Prostate gland (tissue), 2 donors: ENCODE results near the gene CHCHD10.

Experiments
- CTCF ChIP-seq, 4 experiments: fragments of 200-600 bp in 2 of 4; fragments of 450-650 bp in 2 of 4; sonication (generic) in 2 of 4; IDR thresholded peaks; 1 replicate in 3 of 4; 2 replicates in 1 of 4; pipeline ENCODE4 v1.5.1; 2016 to 2019; ENCODE audit warnings: antibody characterized with exemption in 4 of 4, mild to moderate bottlenecking in 2 of 4, moderate library complexity in 2 of 4
- POLR2A ChIP-seq: fragments of 450-650 bp; IDR thresholded peaks from one replicate; pipeline ENCODE4 v1.6.1; 2016; ENCODE audit warnings: antibody characterized with exemption, mild to moderate bottlenecking

- TF ChIP-seq CTCF (IDR thresholded peaks at IDR 0.05) (no peak), POLR2A (no peak)
Measured at GRCh38 chr22:23756891-23757290, 10.9 kb downstream of the CHCHD10 start.
